B cell (primary cell): ENCODE measurements around the gene NMNAT3. TPM values are rescaled to one million over a fixed set of nuclear protein-coding genes. Genes with fewer than 3 reads are reported as not detected.

Experiments used
- ATAC-seq: fragments of 200-7000 bp; cut with Tn5 transposase; one replicate; pipeline ENCODE4 v1.10.0; 2021; ENCODE audit warnings: low read depth, mild to moderate bottlenecking, moderate number of reproducible peaks, moderate library complexity
- CTCF ChIA-PET: fragments of 350-600 bp; sonication (Branson Sonifier 250); formaldehyde crosslinking; loops from one replicate; lab custom pipeline; 2021; ENCODE audit warnings: antibody characterized with exemption, inconsistent platforms; lab: Charles Lee
- POLR2A ChIA-PET: fragments of 350-600 bp; sonication (Branson Sonifier 250); formaldehyde crosslinking; loops from one replicate; lab custom pipeline; 2021; ENCODE audit warnings: antibody characterized with exemption; lab: Charles Lee
- DNase-seq: peaks from one replicate; pipeline ENCODE4 v3.0.0; 2013
- H2AFZ ChIP-seq: 2 replicates; pipeline ENCODE4 v1.6.1; 2012; ENCODE audit warnings: mild to moderate bottlenecking, low read depth, low read length; ENCODE audit not compliant: insufficient read depth, poor library complexity, severe bottlenecking
- H3K27ac ChIP-seq, 2 donors: 1 replicate in 1 of 2; 2 replicates in 1 of 2; pipeline ENCODE4 v1.5.1; 2012 to 2013; ENCODE audit warnings: low read length in 2 of 2, mild to moderate bottlenecking in 2 of 2, moderate library complexity in 1 of 2
- H3K27me3 ChIP-seq, 4 experiments: fragments of 200-600 bp in 1 of 4; sonication (generic) in 1 of 4; replicated peaks in 1 of 4; 1 replicate in 2 of 4; 2 replicates in 2 of 4; pipeline versions ENCODE4 v1.6.1 to v1.7.0; 2013 to 2016; ENCODE audit warnings: low read length in 3 of 4, mild to moderate bottlenecking in 2 of 4, mixed read lengths in 1 of 4, moderate library complexity in 1 of 4; ENCODE audit not compliant: insufficient read depth in 4 of 4, control insufficient read depth in 3 of 4; ENCODE audit errors: control extremely low read depth in 1 of 4
- H3K36me3 ChIP-seq, 2 experiments: replicated peaks in 1 of 2; 1 replicate in 1 of 2; 2 replicates in 1 of 2; pipeline versions ENCODE4 v1.6.1 to v1.7.1; 2013; ENCODE audit warnings: low read length in 1 of 2; ENCODE audit not compliant: insufficient read depth in 2 of 2, control insufficient read depth in 1 of 2; ENCODE audit errors: control extremely low read depth in 1 of 2, extremely low read depth in 1 of 2
- H3K4me1 ChIP-seq, 2 donors: fragments of 200-600 bp in 1 of 2; sonication (generic) in 1 of 2; 1 replicate in 1 of 2; 2 replicates in 1 of 2; pipeline versions ENCODE4 v1.5.1 to v1.6.1; 2013 to 2017; ENCODE audit warnings: low read length in 2 of 2; ENCODE audit not compliant: control insufficient read depth in 2 of 2, insufficient read depth in 2 of 2
- H3K4me2 ChIP-seq: replicated peaks from 2 replicates; pipeline ENCODE3; 2012; ENCODE audit warnings: mild to moderate bottlenecking, low read depth, low read length; ENCODE audit not compliant: poor library complexity, severe bottlenecking
- H3K4me3 ChIP-seq, 5 experiments: fragments of 200-600 bp in 1 of 5; sonication (generic) in 1 of 5; 1 replicate in 3 of 5; 2 replicates in 2 of 5; pipeline versions ENCODE4 v1.5.1 to v1.7.0; 2011 to 2016; ENCODE audit warnings: low read length in 4 of 5, mild to moderate bottlenecking in 4 of 5, low read depth in 2 of 5, control low read depth in 1 of 5, moderate library complexity in 1 of 5; ENCODE audit not compliant: insufficient read depth in 1 of 5; ENCODE audit errors: control extremely low read depth in 1 of 5, extremely low read depth in 1 of 5
- H3K79me2 ChIP-seq: fragments of 200-600 bp; sonication (generic); one replicate; pipeline ENCODE4 v1.6.0; 2016; ENCODE audit warnings: low read length; ENCODE audit not compliant: control insufficient read depth, insufficient read depth
- H3K9ac ChIP-seq: fragments of 200-600 bp; sonication (generic); 2 replicates; pipeline ENCODE4 v1.6.1; 2017; ENCODE audit warnings: mild to moderate bottlenecking, low read length, moderate library complexity
- H3K9me3 ChIP-seq, 3 donors: one replicate each; pipeline versions ENCODE4 v1.6.1 to v1.7.1; 2013; ENCODE audit warnings: low read length in 2 of 3; ENCODE audit not compliant: control insufficient read depth in 2 of 3, insufficient read depth in 1 of 3; ENCODE audit errors: control extremely low read depth in 1 of 3
- H4K20me1 ChIP-seq: 2 replicates; pipeline ENCODE4 v1.6.0; 2012; ENCODE audit warnings: mild to moderate bottlenecking, low read length; ENCODE audit not compliant: insufficient read depth, control insufficient read depth, poor library complexity, severe bottlenecking
- H3K27ac Mint-ChIP-seq: one replicate; pipeline ENCODE4 v1.8.0; 2021; ENCODE audit warnings: mixed read lengths
- H3K27me3 Mint-ChIP-seq: one replicate; pipeline ENCODE4 v1.8.0; 2021; ENCODE audit warnings: mixed read lengths
- H3K4me1 Mint-ChIP-seq: one replicate; pipeline ENCODE4 v1.8.0; 2021; ENCODE audit warnings: mixed read lengths
- H3K4me3 Mint-ChIP-seq: one replicate; pipeline ENCODE4 v1.8.0; 2021; ENCODE audit warnings: mixed read lengths
- H3K9me3 Mint-ChIP-seq: one replicate; pipeline ENCODE4 v1.8.0; 2022; ENCODE audit warnings: mixed read lengths; ENCODE audit not compliant: insufficient read depth
- CTCF ChIP-seq: fragments of 200-600 bp; IDR thresholded peaks from one replicate; pipeline ENCODE4 v1.8.0; 2022; ENCODE audit warnings: antibody characterized with exemption, mild to moderate bottlenecking
- EZH2 ChIP-seq: IDR thresholded peaks from 2 replicates; pipeline ENCODE4 v1.6.1; 2012; ENCODE audit warnings: borderline replicate concordance, low read depth, mild to moderate bottlenecking, moderate library complexity, low read length; ENCODE audit not compliant: insufficient read depth, poor library complexity, severe bottlenecking
- WGBS: methylation state at CpG from one replicate; pipeline ENCODE4 v1.1.5; 2013; ENCODE audit warnings: missing lambda C conversion rate; ENCODE audit not compliant: insufficient coverage; 5-methylcytosine and 5-hydroxymethylcytosine counted together
- intact Hi-C: fragments of 100-400 bp; cut with micrococcal nuclease; formaldehyde crosslinking; loops from one replicate; pipeline ENCODE4 v1.10.0; 2022
- polyA plus RNA-seq: library from polyadenylated mRNA; depleted of rRNA; stranded (reverse); fragments of >200 nt; gene quantifications from 2 replicates; pipeline ENCODE4 v1.2.3, GENCODE V29; 2012
- total RNA-seq, 2 donors: library from RNA; stranded (reverse); fragments of 120-200 nt in 1 of 2; gene quantifications; 1 replicate in 1 of 2; 2 replicates in 1 of 2; pipeline versions ENCODE4 v1.2.3 to v1.2.4, GENCODE V29; 2013 to 2022

Gene NMNAT3
- total and polyA plus RNA-seq, 2 donors (not counting 1 experiment from before 2014, with no cell fraction given) = 1.9 to 3.3 TPM

- DNase-seq (no peak), ATAC-seq (no peak)
- no peak overlapping the region for H3K27ac Mint-ChIP-seq
- 92% methylated on average over 7 of the region's 7 CpGs for WGBS
- Histone ChIP-seq H3K79me2 (no peaks in the 10 kb centered on the region), H3K4me2 (no peak overlapping the region), H3K27me3 (peaks cover 0 to 3% (median 0%) of the 10 kb centered on the region in 4 experiments), H3K36me3 (no peaks in the 10 kb centered on the region), H3K4me1 (no peaks in the 10 kb centered on the region), H3K9me3 (no peaks in the 10 kb centered on the region), H3K4me3 (no peak overlapping the region), H3K9ac (no peak overlapping the region), H2AFZ (no peak overlapping the region), H4K20me1 (no peaks in the 10 kb centered on the region), H3K27ac (no peak overlapping the region)
- no peak overlapping the region for H3K4me3 Mint-ChIP-seq
- TF ChIP-seq CTCF (no peak), EZH2 (no peak)
- CTCF ChIA-PET = no interaction called here
- no peaks in the 10 kb centered on the region for H3K4me1 Mint-ChIP-seq
- intact Hi-C loops = no loop called here
- POLR2A ChIA-PET = no interaction called here
- no peaks in the 10 kb centered on the region for H3K9me3 Mint-ChIP-seq
- H3K27me3 Mint-ChIP-seq = peaks cover 5% of the 10 kb centered on the region
These were observed 152.7 kb downstream of the NMNAT3 start for GRCh38 chr3:139524841-139525636.

- Histone ChIP-seq H3K36me3 (no peaks in the 10 kb centered on the region), H3K27ac (no peak overlapping the region), H3K4me1 (no peaks in the 10 kb centered on the region), H3K27me3 (peaks cover 0 to 3% (median 0%) of the 10 kb centered on the region in 4 experiments), H3K9me3 (no peaks in the 10 kb centered on the region), H3K4me3 (no peak overlapping the region), H3K4me2 (no peak overlapping the region), H4K20me1 (no peaks in the 10 kb centered on the region), H2AFZ (no peak overlapping the region), H3K9ac (no peak overlapping the region), H3K79me2 (no peaks in the 10 kb centered on the region)
- H3K4me1 Mint-ChIP-seq = no peaks in the 10 kb centered on the region
- peaks cover 5% of the 10 kb centered on the region for H3K27me3 Mint-ChIP-seq
- POLR2A ChIA-PET = no interaction called here
- no peak for DNase-seq
- CTCF ChIA-PET = no interaction called here
- no peak for ATAC-seq
- H3K27ac Mint-ChIP-seq = no peak overlapping the region
- H3K4me3 Mint-ChIP-seq = no peak overlapping the region
- intact Hi-C loops = no loop called here
- TF ChIP-seq EZH2 = no peak
- WGBS = no CpG with 5 or more reads among the region's 1 CpG
- no peaks in the 10 kb centered on the region for H3K9me3 Mint-ChIP-seq
These were observed 154.1 kb downstream of the NMNAT3 start for GRCh38 chr3:139523718-139524117.
